ENCODE data around the gene PLCXD1. TPM values are rescaled to one million over a fixed set of nuclear protein-coding genes. Genes with fewer than 3 reads are reported as not detected.

Gene PLCXD1
- total and polyA plus RNA-seq, 12 donors, result 1.2 to 14.5 (median 6.5) TPM

GRCh38 chrX:316351-317325 lies 35.5 kb downstream of the PLCXD1 start:
- WGBS, 4 donors, result 93 to 95% (median 94%) methylated on average over 22 to 50 of the region's 50 CpGs
- DNase-seq, result peak in 1 of 7 donors; percentile 24
- no peaks in the 10 kb centered on the region for H3K9me3 ChIP-seq (replicated peaks in 1 of 3)
- H3K27me3 ChIP-seq, result no peaks in the 10 kb centered on the region
- H3K4me3 ChIP-seq, result no peak overlapping the region
- H3K27ac ChIP-seq, result no peak overlapping the region
- no peak for TF ChIP-seq CTCF (IDR thresholded peaks at IDR 0.05)
- no peak for TF ChIP-seq POLR2A (IDR thresholded peaks at IDR 0.05)
- intact Hi-C loops (cut with DNase I), result no loop called here
- H3K36me3 ChIP-seq (replicated peaks in 1 of 2), result peaks cover 0 to 29% of the 10 kb centered on the region in 2 donors
- peaks cover 12 to 15% of the 10 kb centered on the region in 2 donors for H3K4me1 ChIP-seq (replicated peaks in 1 of 2)

GRCh38 chrX:317424-318067 lies 36.4 kb downstream of the PLCXD1 start:
- Histone ChIP-seq H3K27me3 (no peaks in the 10 kb centered on the region), H3K36me3 (replicated peaks in 1 of 2) (peaks cover 0 to 22% of the 10 kb centered on the region in 2 donors), H3K4me3 (peak overlapping the region in 2 of 4 donors; percentile 79 to 88), H3K27ac (peak overlapping the region in 3 of 5 donors; percentile 53 to 98 (median 95)), H3K4me1 (replicated peaks in 1 of 2) (peaks cover 12 to 15% of the 10 kb centered on the region in 2 donors), H3K9me3 (replicated peaks in 1 of 3) (no peaks in the 10 kb centered on the region)
- no peak for DNase-seq
- WGBS, 4 donors, result 50 to 60% (median 53%) methylated on average over 18 to 28 of the region's 28 CpGs
- TF ChIP-seq CTCF (IDR thresholded peaks at IDR 0.05) (no peak), POLR2A (IDR thresholded peaks at IDR 0.05) (no peak)
- intact Hi-C loops (cut with DNase I), result no loop called here

- H3K9me3 ChIP-seq (replicated peaks in 1 of 3), result no peaks in the 10 kb centered on the region
- intact Hi-C loops (cut with DNase I), result no loop called here
These were observed 37.0 kb downstream of the PLCXD1 start for GRCh38 chrX:318068-318738.

More at GRCh38 chrX:318068-318738, 37.0 kb downstream of the PLCXD1 start:
- peaks cover 12 to 15% of the 10 kb centered on the region in 2 donors for H3K4me1 ChIP-seq (replicated peaks in 1 of 2)
- H3K4me3 ChIP-seq, result peak overlapping the region in 3 of 4 donors; percentile 62 to 88 (median 79)
- DNase-seq, result peak; percentile 97 to 100 (median 100)
- peak overlapping the region; percentile 76 to 98 (median 94) for H3K27ac ChIP-seq
- TF ChIP-seq POLR2A (IDR thresholded peaks at IDR 0.05) (peak; percentile 67 to 76), CTCF (IDR thresholded peaks at IDR 0.05) (peak in 1 of 6 experiments; percentile 8)
- no peaks in the 10 kb centered on the region for H3K27me3 ChIP-seq
- H3K36me3 ChIP-seq (replicated peaks in 1 of 2), result peaks cover 0 to 17% of the 10 kb centered on the region in 2 donors
- WGBS, 4 donors, result 0 to 3% (median 1%) methylated on average over 14 to 61 of the region's 61 CpGs
